GM23338 (cell line): ENCODE measurements around the gene BCR. TPM values are rescaled to one million over a fixed set of nuclear protein-coding genes. Genes with fewer than 3 reads are reported as not detected.
"Not testable (repeated sequence)": the region's sequence is repeated elsewhere in the genome, so short reads cannot be mapped to it uniquely, and the experiment has no call there.

Experiments
- ATAC-seq: fragments of 200-7000 bp; cut with Tn5 transposase; 3 replicates; pipeline ENCODE4 v1.9.1; 2020
- DNase-seq: peaks from one replicate; pipeline ENCODE4 v3.0.0-alpha.2; 2015; ENCODE audit warnings: low spot score
- H2AFZ ChIP-seq: fragments of 200-600 bp; sonication (generic); 2 replicates; pipeline ENCODE4 v1.8.0; 2016; ENCODE audit warnings: antibody characterized with exemption, mild to moderate bottlenecking, moderate library complexity
- H3F3A ChIP-seq: fragments of 200-600 bp; sonication (generic); replicated peaks from 2 replicates; pipeline ENCODE4 v1.8.0; 2017; ENCODE audit warnings: antibody characterized with exemption, mixed run types, low read depth
- H3K27ac ChIP-seq: fragments of 200-600 bp; sonication (generic); 2 replicates; pipeline ENCODE4 v1.6.1; 2016; ENCODE audit warnings: low read depth
- H3K27me3 ChIP-seq: fragments of 200-600 bp; sonication (generic); 2 replicates; pipeline ENCODE4 v1.8.0; 2016; ENCODE audit warnings: mild to moderate bottlenecking, mixed run types, moderate library complexity; ENCODE audit not compliant: insufficient read depth
- H3K36me3 ChIP-seq: fragments of 200-600 bp; sonication (generic); 2 replicates; pipeline ENCODE4 v1.8.0; 2016; ENCODE audit warnings: mild to moderate bottlenecking; ENCODE audit not compliant: insufficient read depth
- H3K4me1 ChIP-seq: fragments of 200-600 bp; sonication (generic); 2 replicates; pipeline ENCODE4 v1.8.0; 2016; ENCODE audit warnings: mild to moderate bottlenecking, moderate library complexity; ENCODE audit not compliant: insufficient read depth
- H3K4me2 ChIP-seq: fragments of 200-600 bp; sonication (generic); 2 replicates; pipeline ENCODE4 v1.7.1; 2017; ENCODE audit warnings: mixed run types
- H3K4me3 ChIP-seq: fragments of 200-600 bp; sonication (generic); 2 replicates; pipeline ENCODE4 v1.6.1; 2016; ENCODE audit warnings: mixed run types
- H3K79me2 ChIP-seq: fragments of 200-600 bp; sonication (generic); replicated peaks from 2 replicates; pipeline ENCODE4 v1.8.0; 2017; ENCODE audit warnings: mild to moderate bottlenecking; ENCODE audit not compliant: insufficient read depth
- H3K9me2 ChIP-seq: fragments of 200-600 bp; sonication (generic); 2 replicates; pipeline ENCODE4 v1.8.0; 2017; ENCODE audit not compliant: insufficient read depth
- H4K20me1 ChIP-seq: fragments of 200-600 bp; sonication (generic); replicated peaks from 2 replicates; pipeline ENCODE4 v1.8.0; 2017; ENCODE audit warnings: mild to moderate bottlenecking; ENCODE audit not compliant: insufficient read depth
- H3K27ac Mint-ChIP-seq: 2 replicates; pipeline ENCODE4 v1.8.0; 2020; ENCODE audit warnings: inconsistent platforms, mild to moderate bottlenecking, moderate library complexity, mixed read lengths
- H3K27me3 Mint-ChIP-seq: 3 replicates; pipeline ENCODE4 v1.8.0; 2022; ENCODE audit warnings: low read depth, mild to moderate bottlenecking, moderate library complexity, mixed read lengths, inconsistent platforms; ENCODE audit not compliant: insufficient read depth, poor library complexity
- H3K36me3 Mint-ChIP-seq: 3 replicates; pipeline ENCODE4 v1.8.0; 2021; ENCODE audit warnings: low read depth, mild to moderate bottlenecking, inconsistent platforms, moderate library complexity, mixed read lengths
- H3K4me1 Mint-ChIP-seq: 3 replicates; pipeline ENCODE4 v1.8.0; 2020; ENCODE audit warnings: mild to moderate bottlenecking, inconsistent platforms, mixed read lengths
- H3K4me3 Mint-ChIP-seq: 3 replicates; pipeline ENCODE4 v1.8.0; 2021; ENCODE audit warnings: moderate library complexity, mild to moderate bottlenecking, inconsistent platforms, mixed read lengths
- H3K9me3 Mint-ChIP-seq: 3 replicates; pipeline ENCODE4 v1.8.0; 2020; ENCODE audit warnings: moderate library complexity, mild to moderate bottlenecking, inconsistent platforms, mixed read lengths
- CREB1 ChIP-seq: fragments of 250-450 bp; sonication (Bioruptor Pico); IDR thresholded peaks from 2 replicates; pipeline ENCODE4 v1.5.0; 2020; ENCODE audit warnings: low read depth, mild to moderate bottlenecking, moderate library complexity
- EZH2 ChIP-seq: fragments of 200-600 bp; sonication (generic); IDR thresholded peaks from one replicate; pipeline ENCODE4 v1.8.0; 2017; ENCODE audit warnings: antibody characterized with exemption, mild to moderate bottlenecking, low read depth; ENCODE audit not compliant: unreplicated experiment
- NANOG ChIP-seq: IDR thresholded peaks from 2 replicates; pipeline ENCODE4 v1.6.1; 2016; ENCODE audit warnings: antibody characterized with exemption, borderline replicate concordance
- ZNF114 ChIP-seq: fragments of 250-450 bp; sonication (Bioruptor Pico); IDR thresholded peaks from 2 replicates; pipeline ENCODE4 v1.5.0; 2020; ENCODE audit warnings: mild to moderate bottlenecking, moderate library complexity
- ZNF331 ChIP-seq: fragments of 250-450 bp; sonication (Bioruptor Pico); IDR thresholded peaks from 2 replicates; pipeline ENCODE4 v1.5.0; 2020; ENCODE audit warnings: low read depth, mild to moderate bottlenecking, moderate library complexity
- polyA plus RNA-seq: library from polyadenylated mRNA; unstranded; fragments of >200 nt; fragmentation: Nextera tagmentation; extraction: Ambion mirVana; gene quantifications from 2 replicates; pipeline ENCODE4 v1.2.1, GENCODE V29; 2016
- total RNA-seq: library from RNA; depleted of rRNA; stranded (reverse); fragments of >200 nt; shearing (Covaris generic); gene quantifications from 2 replicates; pipeline ENCODE4 v1.2.3, GENCODE V29; 2014
- TF ChIP-seq, protein P1 (sequence below): IDR thresholded peaks from 2 replicates; pipeline ENCODE4 v1.6.1; 2016; ENCODE audit warnings: antibody characterized with exemption
- TF ChIP-seq, protein P2 (sequence below), 2 experiments: fragments of 200-600 bp in 1 of 2; sonication (generic) in 1 of 2; conservative IDR thresholded peaks; 2 replicates each; pipeline versions ENCODE4 v1.5.1 to v1.6.1; 2016 to 2017; ENCODE audit warnings: antibody characterized with exemption in 2 of 2, low read depth in 2 of 2, mild to moderate bottlenecking in 2 of 2, moderate library complexity in 1 of 2

Gene BCR
- total and polyA plus RNA-seq, 2 experiments from 2014 or later: 17.7 to 121 TPM

DNA sequence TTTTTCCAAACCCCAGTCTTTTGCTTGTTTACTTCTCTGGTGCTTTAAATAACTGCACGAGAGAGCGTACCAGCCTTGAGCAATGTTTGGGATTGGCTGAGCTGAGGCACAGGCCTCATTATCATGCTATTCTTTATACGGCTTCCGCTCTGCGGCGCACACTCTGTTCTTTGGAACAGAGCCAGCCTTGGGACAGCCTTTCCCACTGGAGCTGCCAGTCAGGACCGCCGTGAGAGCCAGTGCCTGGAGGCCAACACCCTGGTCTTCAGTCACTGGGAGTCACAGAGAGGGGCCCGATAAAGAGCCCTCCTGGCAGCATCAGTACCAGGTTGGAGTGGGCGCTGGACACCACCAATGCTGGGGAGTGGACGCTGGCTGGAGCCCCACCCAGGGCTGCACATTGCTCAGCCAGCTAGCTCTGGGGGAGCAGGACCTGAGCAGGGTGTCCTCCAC is 125.6 kb downstream of the BCR start:
- DNase-seq (no peak), ATAC-seq (no peak)
- no peaks in the 10 kb centered on the region for H3F3A ChIP-seq
- Mint-ChIP-seq H3K27me3 (peaks cover 3% of the 10 kb centered on the region), H3K9me3 (no peaks in the 10 kb centered on the region), H3K36me3 (peaks cover 22% of the 10 kb centered on the region), H3K4me1 (no peaks in the 10 kb centered on the region), H3K27ac (no peak overlapping the region), H3K4me3 (no peak overlapping the region)
- no peak overlapping the region for H3K4me3 ChIP-seq
- H4K20me1 ChIP-seq: no peaks in the 10 kb centered on the region; the same call in none of the 2 replicates
- H3K27ac ChIP-seq: no peak overlapping the region
- no peak overlapping the region for H2AFZ ChIP-seq
- H3K27me3 ChIP-seq: no peaks in the 10 kb centered on the region
- no peaks in the 10 kb centered on the region for H3K4me1 ChIP-seq
- H3K36me3 ChIP-seq: 0 out of 2 replicates have a peak, but pooled peaks cover 3% of the 10 kb centered on the region
- H3K4me2 ChIP-seq: no peak overlapping the region
- H3K79me2 ChIP-seq: no peaks in the 10 kb centered on the region
- TF ChIP-seq, protein P1, sequence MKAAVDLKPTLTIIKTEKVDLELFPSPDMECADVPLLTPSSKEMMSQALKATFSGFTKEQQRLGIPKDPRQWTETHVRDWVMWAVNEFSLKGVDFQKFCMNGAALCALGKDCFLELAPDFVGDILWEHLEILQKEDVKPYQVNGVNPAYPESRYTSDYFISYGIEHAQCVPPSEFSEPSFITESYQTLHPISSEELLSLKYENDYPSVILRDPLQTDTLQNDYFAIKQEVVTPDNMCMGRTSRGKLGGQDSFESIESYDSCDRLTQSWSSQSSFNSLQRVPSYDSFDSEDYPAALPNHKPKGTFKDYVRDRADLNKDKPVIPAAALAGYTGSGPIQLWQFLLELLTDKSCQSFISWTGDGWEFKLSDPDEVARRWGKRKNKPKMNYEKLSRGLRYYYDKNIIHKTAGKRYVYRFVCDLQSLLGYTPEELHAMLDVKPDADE: no peak
- H3K9me2 ChIP-seq: no peaks in the 10 kb centered on the region

DNA sequence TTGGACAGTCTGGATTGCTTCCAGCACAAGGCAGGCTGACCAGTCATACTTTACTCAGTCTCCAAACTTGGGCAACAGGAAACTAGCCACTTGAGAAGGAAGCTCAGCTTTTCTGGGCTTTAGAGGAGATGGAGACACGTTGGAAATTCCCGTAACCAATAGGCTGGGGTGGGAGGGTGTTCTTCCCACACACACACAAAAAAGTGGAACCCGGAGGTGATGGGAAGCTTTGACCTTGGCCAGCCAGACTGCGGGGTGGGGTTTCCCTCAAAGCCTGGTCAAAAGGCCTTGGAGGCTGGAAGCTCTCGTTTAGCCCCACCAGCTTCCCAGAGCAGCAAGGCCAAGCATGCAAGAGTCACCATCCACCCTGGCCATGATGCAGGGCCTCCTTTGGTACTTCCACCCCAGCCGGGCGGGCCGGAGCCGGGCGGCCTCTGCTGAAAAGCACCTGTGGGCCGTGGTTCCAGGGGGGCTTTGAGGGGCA is 126.2 kb downstream of the BCR start:
- H3K4me2 ChIP-seq: no peak overlapping the region

DNA sequence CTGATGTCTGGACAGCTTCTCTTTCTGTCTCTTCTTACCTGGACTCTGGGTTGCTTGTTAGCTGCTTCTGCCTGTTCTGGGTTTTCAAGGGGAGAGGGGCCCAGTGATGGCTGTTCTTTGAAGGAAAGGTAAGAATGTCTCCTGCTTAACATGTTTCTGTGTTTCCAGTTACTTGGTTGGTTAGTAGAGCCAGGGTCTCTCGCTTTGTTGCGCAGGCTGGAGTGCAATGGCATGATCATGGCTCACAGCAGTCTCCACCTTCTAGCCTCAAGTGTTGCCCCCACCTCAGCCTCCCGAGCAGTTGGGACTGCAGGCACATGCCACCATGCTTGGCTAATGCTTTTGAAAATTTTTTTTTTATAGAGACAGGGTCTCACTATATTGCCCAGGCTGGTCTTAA is 126.6 kb downstream of the BCR start:
- no peaks in the 10 kb centered on the region for H3K4me1 Mint-ChIP-seq
- H3K27ac Mint-ChIP-seq: no peak overlapping the region
- Histone ChIP-seq H4K20me1 (no peaks in the 10 kb centered on the region; the same call in none of the 2 replicates), H3K9me2 (no peaks in the 10 kb centered on the region), H2AFZ (no peak overlapping the region), H3K4me1 (no peaks in the 10 kb centered on the region), H3K79me2 (no peaks in the 10 kb centered on the region), H3K27ac (no peak overlapping the region), H3K4me2 (no peak overlapping the region), H3K36me3 (0 out of 2 replicates have a peak, but pooled peaks cover 3% of the 10 kb centered on the region), H3K4me3 (no peak overlapping the region), H3K27me3 (no peaks in the 10 kb centered on the region), H3F3A (no peaks in the 10 kb centered on the region)
- H3K36me3 Mint-ChIP-seq: peaks cover 17% of the 10 kb centered on the region
- DNase-seq: no peak
- ATAC-seq: no peak
- TF ChIP-seq, protein P2, sequence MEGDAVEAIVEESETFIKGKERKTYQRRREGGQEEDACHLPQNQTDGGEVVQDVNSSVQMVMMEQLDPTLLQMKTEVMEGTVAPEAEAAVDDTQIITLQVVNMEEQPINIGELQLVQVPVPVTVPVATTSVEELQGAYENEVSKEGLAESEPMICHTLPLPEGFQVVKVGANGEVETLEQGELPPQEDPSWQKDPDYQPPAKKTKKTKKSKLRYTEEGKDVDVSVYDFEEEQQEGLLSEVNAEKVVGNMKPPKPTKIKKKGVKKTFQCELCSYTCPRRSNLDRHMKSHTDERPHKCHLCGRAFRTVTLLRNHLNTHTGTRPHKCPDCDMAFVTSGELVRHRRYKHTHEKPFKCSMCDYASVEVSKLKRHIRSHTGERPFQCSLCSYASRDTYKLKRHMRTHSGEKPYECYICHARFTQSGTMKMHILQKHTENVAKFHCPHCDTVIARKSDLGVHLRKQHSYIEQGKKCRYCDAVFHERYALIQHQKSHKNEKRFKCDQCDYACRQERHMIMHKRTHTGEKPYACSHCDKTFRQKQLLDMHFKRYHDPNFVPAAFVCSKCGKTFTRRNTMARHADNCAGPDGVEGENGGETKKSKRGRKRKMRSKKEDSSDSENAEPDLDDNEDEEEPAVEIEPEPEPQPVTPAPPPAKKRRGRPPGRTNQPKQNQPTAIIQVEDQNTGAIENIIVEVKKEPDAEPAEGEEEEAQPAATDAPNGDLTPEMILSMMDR (conservative IDR thresholded peaks at IDR 0.05; ENCODE audit: low read depth in 2 of 2): no peak
- TF ChIP-seq NANOG: no peak
- H3K9me3 Mint-ChIP-seq: no peaks in the 10 kb centered on the region
- H3K4me3 Mint-ChIP-seq: no peak overlapping the region
- peaks cover 2% of the 10 kb centered on the region for H3K27me3 Mint-ChIP-seq

More for the DNA sequence above, 126.2 kb downstream of the BCR start:
- Histone ChIP-seq H3K27ac (no peak overlapping the region), H3K79me2 (no peaks in the 10 kb centered on the region), H2AFZ (no peak overlapping the region), H3K4me3 (no peak overlapping the region), H3K27me3 (no peaks in the 10 kb centered on the region), H4K20me1 (no peaks in the 10 kb centered on the region; the same call in none of the 2 replicates), H3K9me2 (no peaks in the 10 kb centered on the region), H3K36me3 (0 out of 2 replicates have a peak, but pooled peaks cover 3% of the 10 kb centered on the region), H3F3A (no peaks in the 10 kb centered on the region), H3K4me1 (no peaks in the 10 kb centered on the region)
- TF ChIP-seq ZNF114: no peak
- no peak for TF ChIP-seq EZH2
- TF ChIP-seq NANOG: no peak
- TF ChIP-seq, protein P1: no peak
- no peak for TF ChIP-seq ZNF331
- no peak for TF ChIP-seq CREB1 (CRISPR knock-in tag)
- Mint-ChIP-seq H3K27me3 (peaks cover 2% of the 10 kb centered on the region), H3K9me3 (no peaks in the 10 kb centered on the region), H3K36me3 (peaks cover 18% of the 10 kb centered on the region), H3K27ac (no peak overlapping the region), H3K4me3 (no peak overlapping the region), H3K4me1 (no peaks in the 10 kb centered on the region)
- no peak for ATAC-seq
- DNase-seq: no peak

DNA sequence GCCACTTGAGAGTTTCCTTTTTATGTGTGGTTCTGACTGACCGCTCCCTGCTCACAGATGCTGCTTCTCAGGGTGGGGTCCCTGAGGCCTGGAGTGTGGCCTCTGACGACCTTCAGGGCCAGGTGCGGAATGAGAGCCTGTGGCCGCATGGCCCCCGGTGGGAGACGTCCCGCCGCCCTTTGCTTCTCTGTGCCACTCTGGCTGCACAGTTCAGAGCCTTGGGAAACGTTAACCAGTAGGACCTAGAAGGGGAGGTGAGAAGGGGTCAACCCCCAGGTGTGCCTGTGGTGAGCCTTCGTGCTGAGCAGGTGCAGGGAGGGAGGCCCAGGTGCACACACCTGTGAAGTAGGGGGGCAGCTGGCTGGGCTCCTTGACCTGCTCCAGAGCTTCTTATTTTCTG is 127.2 kb downstream of the BCR start:
- H3K27me3 Mint-ChIP-seq, H3K4me3 Mint-ChIP-seq, H3F3A ChIP-seq, H3K27ac Mint-ChIP-seq, H3K27me3 ChIP-seq, H3K4me3 ChIP-seq, H3K9me3 Mint-ChIP-seq, H3K79me2 ChIP-seq, DNase-seq, H3K4me2 ChIP-seq, H2AFZ ChIP-seq, H3K27ac ChIP-seq, ATAC-seq, H3K9me2 ChIP-seq, H4K20me1 ChIP-seq, H3K4me1 ChIP-seq, H3K4me1 Mint-ChIP-seq, H3K36me3 ChIP-seq: not testable (repeated sequence)
- H3K36me3 Mint-ChIP-seq: peaks cover 17% of the 10 kb centered on the region
